SK-N-MC (cell line): ENCODE data around the gene RGL1.
"Not testable (repeated sequence)": the region's sequence is repeated elsewhere in the genome, so short reads cannot be mapped to it uniquely, and the experiment has no call there.

Experiments
- DNase-seq: peaks from one replicate; pipeline ENCODE4 v3.0.0-alpha.2; 2011; ENCODE audit warnings: low read depth, low spot score
- H3K27ac ChIP-seq: fragments of 200-600 bp; sonication (generic); 2 replicates; pipeline ENCODE4 v1.5.1; 2016; ENCODE audit warnings: mixed run types
- H3K36me3 ChIP-seq: fragments of 200-600 bp; sonication (generic); 2 replicates; pipeline ENCODE4 v1.6.1; 2017; ENCODE audit warnings: antibody characterized with exemption, low read length, mixed read lengths; ENCODE audit not compliant: insufficient read depth
- H3K4me3 ChIP-seq: fragments of 200-600 bp; sonication (generic); 2 replicates; pipeline ENCODE4 v1.5.1; 2016
- H3K9ac ChIP-seq: fragments of 200-600 bp; sonication (generic); 2 replicates; pipeline ENCODE4 v1.8.0; 2017; ENCODE audit warnings: mixed run types, mixed read lengths; ENCODE audit not compliant: insufficient read length
- H3K9me3 ChIP-seq: fragments of 200-600 bp; sonication (generic); 2 replicates; pipeline ENCODE4 v1.6.1; 2017; ENCODE audit warnings: low read depth, mild to moderate bottlenecking, antibody characterized with exemption, low read length, moderate library complexity, mixed read lengths
- EZH2 ChIP-seq: fragments of 200-600 bp; sonication (generic); IDR thresholded peaks from one replicate; pipeline ENCODE4 v1.6.1; 2017; ENCODE audit warnings: antibody characterized with exemption
- FOXP2 ChIP-seq: optimal IDR thresholded peaks from 2 replicates; pipeline ENCODE3; 2011; ENCODE audit warnings: mild to moderate bottlenecking, moderate library complexity; ENCODE audit not compliant: insufficient read depth; ENCODE audit errors: extremely low read length, control extremely low read depth
- POLR2AphosphoS5 ChIP-seq: IDR thresholded peaks from 2 replicates; pipeline ENCODE4 v1.6.1; 2012; ENCODE audit warnings: mild to moderate bottlenecking, low read depth, low read length, borderline replicate concordance

Gene RGL1

GRCh38 chr1:183804916-183805841 lies at the start of gene RGL1:
RGL1 (plus strand) TSS chr1:183805120; CDS start chr1:183805298, 178 bp downstream.
- peak within 1 kb of the TSS; percentile 95 for H3K9ac ChIP-seq
- peaks cover 11% of the 10 kb centered on the region; the same call in 1 of the 2 replicates for H3K9me3 ChIP-seq
- H3K4me3 ChIP-seq, result peak within 1 kb of the TSS; percentile 97
- TF ChIP-seq POLR2AphosphoS5, result peak; percentile 31; the same call in 1 of the 2 replicates
- TF ChIP-seq EZH2, result no peak
- H3K27ac ChIP-seq, result peak within 1 kb of the TSS; percentile 79
- no peak for DNase-seq
- peaks cover 32% of the 10 kb centered on the region for H3K36me3 ChIP-seq

DNA sequence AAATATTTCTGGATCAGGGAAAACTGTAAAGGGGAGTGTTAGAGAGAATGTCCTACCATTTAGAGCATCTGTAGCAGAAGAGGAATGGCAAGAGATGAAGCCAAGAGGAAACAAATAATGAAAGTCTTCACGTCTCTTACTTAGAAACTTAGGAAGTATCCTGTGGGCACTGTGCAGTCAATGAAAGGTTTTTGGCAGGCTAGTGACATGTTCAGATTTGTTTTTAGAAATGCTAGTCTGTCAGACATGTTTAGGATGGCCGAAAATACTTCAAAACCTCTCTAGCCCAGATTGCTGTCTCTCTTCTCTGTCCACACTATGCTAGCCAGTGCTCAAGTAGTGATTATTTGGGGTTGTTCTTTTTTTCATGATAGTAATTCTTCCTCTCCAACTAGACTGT lies 48.6 kb upstream of the RGL1 start:
- no peak for TF ChIP-seq FOXP2
- no peak for TF ChIP-seq POLR2AphosphoS5
- TF ChIP-seq EZH2, result no peak
- Histone ChIP-seq H3K36me3 (no peaks in the 10 kb centered on the region), H3K4me3 (no peak overlapping the region), H3K9me3 (peaks cover 5% of the 10 kb centered on the region; the same call in 1 of the 2 replicates), H3K27ac (no peak overlapping the region), H3K9ac (no peak overlapping the region)
- DNase-seq, result no peak

- TF ChIP-seq POLR2AphosphoS5 (no peak), FOXP2 (no peak), EZH2 (no peak)
- DNase-seq, result no peak
- H3K4me3 ChIP-seq, result no peak overlapping the region
- H3K27ac ChIP-seq, result no peak overlapping the region
- no peak overlapping the region for H3K9ac ChIP-seq
- H3K36me3 ChIP-seq, result no peaks in the 10 kb centered on the region
- H3K9me3 ChIP-seq, result peaks cover 5% of the 10 kb centered on the region; the same call in 1 of the 2 replicates
Observed at GRCh38 chr1:183757061-183757460, 47.9 kb upstream of the RGL1 start.

DNA sequence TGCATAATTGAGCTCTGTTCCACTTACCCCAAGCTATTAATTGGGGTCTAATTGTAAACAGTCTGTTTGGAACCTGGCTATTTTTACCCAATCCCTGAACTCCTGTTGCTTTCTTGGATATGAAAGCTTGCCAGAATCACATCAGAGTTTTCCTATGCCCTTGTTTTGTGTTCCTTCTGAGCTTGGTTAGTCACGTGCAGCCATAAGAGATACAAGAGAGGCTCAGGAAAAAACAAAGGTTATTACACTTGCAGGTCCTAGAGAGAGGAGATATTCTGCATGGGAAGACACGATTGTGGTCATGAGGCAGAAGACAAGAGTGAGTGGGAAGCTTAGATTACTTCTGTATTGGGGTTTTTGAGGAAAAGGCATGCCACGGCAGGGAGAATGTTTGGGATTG lies 46.0 kb upstream of the RGL1 start:
- no peak for DNase-seq
- Histone ChIP-seq H3K9me3 (no peaks in the 10 kb centered on the region), H3K27ac (no peak overlapping the region), H3K9ac (no peak overlapping the region), H3K4me3 (no peak overlapping the region), H3K36me3 (no peaks in the 10 kb centered on the region; the same call in 1 of the 2 replicates)
- TF ChIP-seq FOXP2, result no peak
- TF ChIP-seq EZH2, result no peak
- no peak for TF ChIP-seq POLR2AphosphoS5

GRCh38 chr1:183760661-183761060 lies 44.3 kb upstream of the RGL1 start:
- TF ChIP-seq EZH2, result no peak
- TF ChIP-seq FOXP2, result no peak
- TF ChIP-seq POLR2AphosphoS5, result no peak
- no peak for DNase-seq
- peaks cover 8% of the 10 kb centered on the region; the same call in 1 of the 2 replicates for H3K36me3 ChIP-seq
- no peak overlapping the region for H3K27ac ChIP-seq
- no peak overlapping the region for H3K4me3 ChIP-seq
- no peak overlapping the region for H3K9ac ChIP-seq
- H3K9me3 ChIP-seq, result no peaks in the 10 kb centered on the region; the same call in 1 of the 2 replicates

DNA sequence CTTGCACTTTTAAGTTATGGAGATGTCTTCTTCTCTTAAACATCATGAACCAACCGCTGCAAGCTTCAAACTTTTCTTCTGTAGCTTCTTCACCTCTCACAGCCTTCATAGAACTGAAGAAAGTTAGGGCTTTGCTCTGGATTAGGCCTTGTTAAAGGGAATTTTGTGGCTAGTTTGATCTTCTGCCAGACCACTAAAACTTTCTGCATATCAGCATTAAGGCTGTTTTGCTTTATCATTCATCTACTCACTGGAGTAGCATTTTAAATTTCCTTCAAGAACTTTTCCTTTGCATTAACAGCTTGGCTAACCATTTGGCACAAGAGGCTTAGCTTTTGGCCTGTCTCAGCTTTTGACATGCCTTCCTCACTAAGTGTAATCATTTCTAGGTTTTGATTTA lies 43.0 kb upstream of the RGL1 start:
- TF ChIP-seq POLR2AphosphoS5 (no peak), EZH2 (no peak), FOXP2 (no peak)
- H3K9ac ChIP-seq, result no peak overlapping the region
- no peak overlapping the region for H3K27ac ChIP-seq
- DNase-seq, result no peak
- no peaks in the 10 kb centered on the region; the same call in 1 of the 2 replicates for H3K9me3 ChIP-seq
- no peak overlapping the region for H3K4me3 ChIP-seq
- H3K36me3 ChIP-seq, result peaks cover 8% of the 10 kb centered on the region; the same call in 1 of the 2 replicates

- not testable (repeated sequence) for H3K36me3 ChIP-seq, H3K9ac ChIP-seq, H3K4me3 ChIP-seq, DNase-seq, H3K9me3 ChIP-seq, H3K27ac ChIP-seq
Observed at GRCh38 chr1:183762856-183763255, 42.1 kb upstream of the RGL1 start.

DNA sequence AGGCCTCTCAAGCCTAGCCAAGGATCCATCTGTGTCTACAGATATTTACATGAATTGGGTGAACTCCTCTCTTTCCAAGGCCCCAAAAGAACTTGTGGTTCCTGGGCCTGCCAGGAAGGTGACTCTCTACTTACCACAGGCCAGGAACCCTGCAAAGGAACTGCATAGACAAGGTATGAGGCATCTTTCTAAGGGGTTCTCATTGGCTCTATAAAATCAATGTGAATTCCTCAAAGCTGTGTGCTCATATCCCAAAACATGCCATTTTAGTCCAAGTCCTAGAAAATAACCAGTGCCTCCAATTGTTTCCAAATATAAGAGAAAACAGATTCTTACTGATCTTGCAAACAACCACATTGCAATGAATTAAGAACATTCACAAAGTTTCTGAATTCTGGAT lies 39.9 kb upstream of the RGL1 start:
- no peak overlapping the region for H3K4me3 ChIP-seq
- TF ChIP-seq FOXP2 (no peak), EZH2 (no peak), POLR2AphosphoS5 (no peak)
- H3K27ac ChIP-seq, result no peak overlapping the region
- H3K9me3 ChIP-seq, result no peaks in the 10 kb centered on the region; the same call in 1 of the 2 replicates
- DNase-seq, result no peak
- peaks cover 13% of the 10 kb centered on the region; the same call in 1 of the 2 replicates for H3K36me3 ChIP-seq
- H3K9ac ChIP-seq, result no peak overlapping the region
